ENCODE measurements around the gene PLXNB1.
"Not testable (repeated sequence)": the region's sequence is repeated elsewhere in the genome, so short reads cannot be mapped to it uniquely, and the experiment has no call there.

PLXNB1 gene

DNA sequence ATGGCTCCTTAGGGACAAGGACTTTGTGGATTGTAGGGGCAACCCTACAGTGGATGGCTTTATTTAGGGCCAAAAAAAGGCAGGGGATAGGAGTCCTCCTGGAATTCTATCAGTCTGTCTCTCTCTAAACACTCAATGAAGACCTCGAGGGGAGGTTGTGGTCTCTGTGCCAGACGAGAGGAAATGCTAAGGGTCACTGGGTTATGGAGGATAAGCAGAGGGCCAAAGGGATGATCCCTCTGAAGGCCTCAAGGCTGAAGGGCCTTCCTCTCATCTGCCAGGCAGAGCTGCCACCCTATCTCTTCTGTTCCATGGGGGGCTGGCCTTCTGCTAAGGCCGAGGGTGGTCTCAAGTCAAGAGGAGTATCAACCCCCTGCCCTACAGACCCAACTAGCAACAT lies 27.0 kb downstream of the PLXNB1 start:
- TF ChIP-seq, protein P1, sequence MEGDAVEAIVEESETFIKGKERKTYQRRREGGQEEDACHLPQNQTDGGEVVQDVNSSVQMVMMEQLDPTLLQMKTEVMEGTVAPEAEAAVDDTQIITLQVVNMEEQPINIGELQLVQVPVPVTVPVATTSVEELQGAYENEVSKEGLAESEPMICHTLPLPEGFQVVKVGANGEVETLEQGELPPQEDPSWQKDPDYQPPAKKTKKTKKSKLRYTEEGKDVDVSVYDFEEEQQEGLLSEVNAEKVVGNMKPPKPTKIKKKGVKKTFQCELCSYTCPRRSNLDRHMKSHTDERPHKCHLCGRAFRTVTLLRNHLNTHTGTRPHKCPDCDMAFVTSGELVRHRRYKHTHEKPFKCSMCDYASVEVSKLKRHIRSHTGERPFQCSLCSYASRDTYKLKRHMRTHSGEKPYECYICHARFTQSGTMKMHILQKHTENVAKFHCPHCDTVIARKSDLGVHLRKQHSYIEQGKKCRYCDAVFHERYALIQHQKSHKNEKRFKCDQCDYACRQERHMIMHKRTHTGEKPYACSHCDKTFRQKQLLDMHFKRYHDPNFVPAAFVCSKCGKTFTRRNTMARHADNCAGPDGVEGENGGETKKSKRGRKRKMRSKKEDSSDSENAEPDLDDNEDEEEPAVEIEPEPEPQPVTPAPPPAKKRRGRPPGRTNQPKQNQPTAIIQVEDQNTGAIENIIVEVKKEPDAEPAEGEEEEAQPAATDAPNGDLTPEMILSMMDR (IDR thresholded peaks at IDR 0.05; ENCODE audit: control extremely low read depth, extremely low read depth, low read depth, missing control alignments) = no peak
- POLR2A ChIA-PET = no interaction called here
- CTCF ChIA-PET = interaction anchor here (0.9 to 30.6 kb wide), 5 partner anchors 9 to 170 kb away, joined by 3 to 863 read pairs (median 11); partner anchors contain the start of genes CCDC51, PLXNB1 and TMA7
- DNase-seq (ENCODE audit: extremely low spot score) = no peak

DNA sequence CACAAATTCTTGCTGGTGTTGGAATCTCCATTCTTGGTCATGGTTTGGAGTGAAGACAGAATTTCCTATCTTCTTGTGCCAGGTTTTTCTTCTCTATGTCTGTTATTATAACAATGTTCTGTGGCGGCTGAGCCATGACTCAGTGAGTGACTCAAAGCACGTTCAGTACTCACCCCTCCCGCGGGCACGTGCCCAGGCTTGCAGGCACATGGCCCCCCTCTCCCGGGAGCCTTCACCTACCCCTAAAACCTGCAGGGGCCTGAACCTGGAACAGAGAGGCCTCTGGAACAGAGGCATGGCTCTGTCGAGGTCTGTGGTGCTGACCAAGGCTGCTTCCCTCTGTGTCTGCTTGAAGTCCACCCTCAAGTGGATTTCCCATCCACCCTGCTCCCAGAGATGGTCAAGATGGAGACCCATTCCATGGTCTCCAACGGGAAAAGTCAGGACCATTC lies 27.6 kb downstream of the PLXNB1 start:
- TF ChIP-seq, protein P1 (IDR thresholded peaks at IDR 0.05; ENCODE audit: control extremely low read depth, extremely low read depth, low read depth, missing control alignments) = no peak
- ChIA-PET CTCF (interaction anchor here (0.9 to 30.6 kb wide), 10 partner anchors 9 to 170 kb away, joined by 3 to 863 read pairs (median 22); partner anchors contain the start of genes CCDC51, PLXNB1 and TMA7), POLR2A (no interaction called here)
- no peak for DNase-seq (ENCODE audit: extremely low spot score)

DNA sequence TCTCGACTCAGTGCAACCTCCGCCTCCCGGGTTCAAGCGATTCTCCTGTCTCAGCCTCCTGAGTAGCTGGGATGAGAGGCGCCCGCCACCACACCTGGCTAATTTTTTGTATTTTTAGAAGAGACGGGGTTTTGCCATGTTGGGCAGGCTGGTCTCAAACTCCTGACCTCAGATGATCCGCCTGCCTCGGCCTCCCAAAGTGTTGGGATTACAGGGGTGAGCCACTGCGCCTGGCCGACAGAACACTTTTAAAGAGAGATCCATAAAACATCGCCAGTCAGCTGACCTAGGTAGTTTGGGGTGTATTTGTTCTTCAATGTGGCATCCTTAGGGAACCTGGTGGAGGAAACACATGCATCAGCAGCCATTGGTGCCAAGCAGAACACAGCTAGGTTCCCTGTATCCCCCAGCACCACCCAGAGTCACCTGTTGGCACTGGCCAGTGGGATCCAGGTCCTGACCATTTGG lies 28.4 kb downstream of the PLXNB1 start:
- ChIA-PET CTCF (interaction anchor here (1.0 to 30.6 kb wide), 66 partner anchors 9 to 1048 kb away, joined by 3 to 863 read pairs (median 5); partner anchors contain the start of genes ATRIP, CCDC51, IP6K2 and NCKIPSD), POLR2A (interaction anchor here (0.7 to 1.0 kb wide), 2 partner anchors 34 to 189 kb away, joined by 4 to 6 read pairs; no protein-coding TSS in a partner anchor)
- DNase-seq (ENCODE audit: extremely low spot score) = not testable (repeated sequence)

DNA sequence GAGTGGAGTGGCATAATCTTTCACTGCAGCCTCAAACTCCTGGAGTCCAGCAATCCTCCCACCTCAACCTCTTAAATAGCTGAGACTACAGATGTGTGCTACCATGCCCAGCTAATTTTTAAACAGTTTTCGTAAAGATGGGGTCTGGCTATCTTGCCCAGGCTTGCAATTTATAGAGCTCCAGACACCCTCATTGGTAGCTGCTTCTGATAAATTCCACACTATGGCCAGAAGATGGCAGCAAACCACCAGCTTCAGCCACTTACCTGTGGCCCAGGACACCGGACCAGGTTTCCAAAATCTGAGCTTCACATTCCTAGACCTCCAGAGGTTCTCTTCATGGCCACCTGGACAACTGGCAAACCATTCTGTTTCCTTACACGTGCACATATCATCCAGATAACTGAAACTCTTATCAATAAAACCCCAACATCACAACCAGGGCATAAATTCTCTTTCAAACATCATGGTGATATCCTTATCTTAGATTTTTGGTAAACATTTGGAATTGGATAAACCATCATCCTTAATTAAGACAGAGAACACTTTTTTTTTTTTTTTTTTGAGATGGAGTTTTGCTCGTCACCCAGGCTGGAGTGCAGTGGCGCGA lies 29.0 kb downstream of the PLXNB1 start:
- CTCF ChIA-PET = interaction anchor here (0.7 to 30.6 kb wide), 79 partner anchors 8 to 1048 kb away, joined by 3 to 863 read pairs (median 4); partner anchors contain the start of genes ATRIP, CCDC51, FBXW12 and IP6K2
- POLR2A ChIA-PET = interaction anchor here (0.7 to 1.0 kb wide), 2 partner anchors 35 to 190 kb away, joined by 4 to 6 read pairs; no protein-coding TSS in a partner anchor

DNA sequence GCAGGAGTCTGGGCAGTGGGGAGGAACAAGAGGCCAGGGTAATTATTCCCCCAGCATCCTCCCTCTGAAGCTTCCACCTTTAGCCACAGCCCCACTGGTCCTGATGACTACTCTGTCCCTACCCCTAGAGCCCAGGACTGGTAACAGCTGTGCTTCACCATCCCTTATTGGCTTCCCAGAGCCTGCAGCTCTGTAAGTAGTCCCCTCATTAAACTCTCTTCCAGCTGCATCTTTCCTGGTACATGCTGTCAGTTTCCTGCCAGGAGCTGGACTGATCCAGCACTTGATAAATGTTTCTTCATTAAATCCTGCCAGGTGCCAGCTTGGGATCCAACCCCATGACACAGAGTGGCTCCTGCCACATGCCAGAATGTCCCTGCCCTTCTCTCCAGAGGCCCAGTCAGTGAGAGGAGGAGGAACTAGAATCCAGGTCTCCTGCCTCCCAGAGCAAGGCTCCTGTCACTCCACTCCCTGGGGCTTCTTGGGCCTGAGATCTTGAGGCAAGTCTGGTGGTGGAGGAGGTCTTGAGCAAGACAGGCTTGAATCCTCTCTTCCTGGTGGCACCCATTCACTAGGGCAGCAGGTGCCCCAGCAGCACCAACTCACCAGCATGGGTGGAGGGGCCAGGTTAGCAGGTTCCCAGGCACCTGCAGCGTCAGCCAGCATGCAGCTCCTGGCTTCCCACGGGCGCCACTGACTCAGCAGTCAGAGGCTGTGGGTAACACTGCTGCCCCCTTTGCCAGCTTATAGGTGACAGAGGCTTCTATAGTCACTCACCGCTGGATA lies 30.3 kb downstream of the PLXNB1 start:
- ChIA-PET POLR2A (no interaction called here), CTCF (interaction anchor here (0.9 to 30.6 kb wide), 22 partner anchors 10 to 429 kb away, joined by 3 to 863 read pairs (median 7); partner anchors contain the start of genes CCDC51, FBXW12, PFKFB4 and PLXNB1)
- DNase-seq (ENCODE audit: extremely low spot score) = no peak
- TF ChIP-seq, protein P1 (IDR thresholded peaks at IDR 0.05; ENCODE audit: control extremely low read depth, extremely low read depth, low read depth, missing control alignments) = no peak

More for the DNA sequence above, 29.0 kb downstream of the PLXNB1 start:
- DNase-seq (ENCODE audit: extremely low spot score) = peak; percentile 86
- TF ChIP-seq, protein P1 (IDR thresholded peaks at IDR 0.05; ENCODE audit: control extremely low read depth, extremely low read depth, low read depth, missing control alignments) = peak; percentile 81

DNA sequence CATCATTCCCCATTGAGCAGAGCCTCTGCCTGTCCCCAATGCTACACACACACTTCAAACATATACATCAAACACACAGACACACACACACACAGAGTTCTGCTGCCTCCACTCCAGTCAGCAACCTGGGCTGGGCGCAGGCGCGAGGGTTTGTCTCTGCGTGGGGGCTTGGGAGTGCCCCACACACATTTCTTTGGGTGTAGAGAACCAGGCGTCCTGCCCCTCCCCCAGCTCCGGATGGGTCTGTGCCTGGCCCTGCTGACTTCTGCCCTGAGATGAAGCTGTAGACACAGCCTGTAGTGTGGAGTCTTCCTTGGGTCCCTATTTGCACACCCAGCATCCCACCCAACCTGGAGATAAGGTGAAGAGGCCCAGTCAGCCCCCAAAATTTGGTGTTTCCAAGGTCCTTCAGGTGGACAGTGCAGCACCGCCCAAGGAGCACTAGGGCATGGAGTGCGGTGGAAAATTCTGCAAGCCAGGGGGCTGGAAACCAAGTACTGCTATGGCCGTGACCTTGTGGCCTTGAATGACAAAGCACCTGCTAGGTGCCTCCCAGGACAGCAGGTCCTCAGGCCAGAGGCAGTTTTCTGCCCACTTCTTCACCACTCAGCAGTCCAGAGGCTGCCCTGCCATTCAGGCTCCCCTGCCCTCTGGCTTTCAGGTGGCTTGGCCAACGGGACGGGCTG lies 31.0 kb downstream of the PLXNB1 start:
- POLR2A ChIA-PET = no interaction called here
- TF ChIP-seq, protein P1 (IDR thresholded peaks at IDR 0.05; ENCODE audit: control extremely low read depth, extremely low read depth, low read depth, missing control alignments) = no peak
- CTCF ChIA-PET = interaction anchor here (0.9 to 30.6 kb wide), 8 partner anchors 11 to 160 kb away, joined by 3 to 863 read pairs (median 10); partner anchors contain the start of genes CCDC51, FBXW12, PLXNB1 and TMA7
- DNase-seq (ENCODE audit: extremely low spot score) = no peak

Data from GM10248 (cell line).